IMR-90 (cell line): ENCODE measurements around the gene NREP. TPM values are rescaled to one million over a fixed set of nuclear protein-coding genes. Genes with fewer than 3 reads are reported as not detected.
A peak's percentile ranks its signal among the peaks of the same experiment; 100 is the strongest.

ENCODE experiments used
- ATAC-seq: fragments of 200-7000 bp; cut with Tn5 transposase; 2 replicates; pipeline ENCODE4 v1.9.1; 2020; ENCODE audit warnings: low read depth, mild to moderate bottlenecking, moderate library complexity
- BruUV-seq: library from RNA; stranded (reverse); fragments of 400-500 nt; replicated peaks from 2 replicates; lab custom pipeline; 2021; lab: Mats Ljungman, UMichigan
- CTCF ChIA-PET: fragments of 300-600 bp; formaldehyde crosslinking; extraction: SDS; loops from one replicate; lab custom pipeline; 2021; ENCODE audit warnings: antibody characterized with exemption; lab: Yijun Ruan, JAX
- POLR2A ChIA-PET: fragments of 300-600 bp; sonication (Branson Sonifier 250); formaldehyde crosslinking; loops from one replicate; lab custom pipeline; 2022; ENCODE audit warnings: antibody characterized with exemption; ENCODE audit not compliant: unreplicated experiment; lab: Charles Lee
- DNase-seq: peaks from one replicate; pipeline ENCODE4 v3.0.0; 2013
- H2AFZ ChIP-seq: replicated peaks from 2 replicates; pipeline ENCODE3; 2013; ENCODE audit warnings: low read length, mild to moderate bottlenecking; ENCODE audit not compliant: poor library complexity
- H2AK5ac ChIP-seq: 2 replicates; pipeline ENCODE4 v1.6.1; 2013; ENCODE audit warnings: low read depth, low read length, inconsistent platforms
- H2AK9ac ChIP-seq: replicated peaks from 2 replicates; pipeline ENCODE3; 2013; ENCODE audit warnings: mild to moderate bottlenecking, low read depth, low read length, moderate library complexity; ENCODE audit not compliant: poor library complexity
- H2BK120ac ChIP-seq: 2 replicates; pipeline ENCODE4 v1.6.1; 2013; ENCODE audit warnings: low read depth, low read length, inconsistent platforms
- H2BK15ac ChIP-seq: 3 replicates; pipeline ENCODE4 v1.6.1; 2013; ENCODE audit warnings: low read depth, low read length, inconsistent platforms
- H2BK20ac ChIP-seq: 2 replicates; pipeline ENCODE4 v1.6.1; 2013; ENCODE audit warnings: low read depth, mild to moderate bottlenecking, inconsistent platforms, low read length, moderate library complexity
- H2BK5ac ChIP-seq: 2 replicates; pipeline ENCODE4 v1.6.1; 2013; ENCODE audit warnings: mild to moderate bottlenecking, low read depth, low read length, inconsistent platforms; ENCODE audit not compliant: poor library complexity, severe bottlenecking
- H3K14ac ChIP-seq: replicated peaks from 2 replicates; pipeline ENCODE4 v1.6.1; 2013; ENCODE audit warnings: low read depth, low read length, inconsistent platforms
- H3K18ac ChIP-seq: 2 replicates; pipeline ENCODE4 v1.6.1; 2013; ENCODE audit warnings: low read depth, low read length, control low read depth
- H3K23ac ChIP-seq: 2 replicates; pipeline ENCODE4 v1.6.1; 2013; ENCODE audit warnings: low read depth, low read length, inconsistent platforms
- H3K27ac ChIP-seq: 2 replicates; pipeline ENCODE4 v1.5.1; 2013; ENCODE audit warnings: mild to moderate bottlenecking, control low read depth, low read length; ENCODE audit not compliant: insufficient read depth
- H3K27me3 ChIP-seq: 2 replicates; pipeline ENCODE4 v1.6.1; 2013; ENCODE audit warnings: low read length; ENCODE audit not compliant: control insufficient read depth, insufficient read depth
- H3K36me3 ChIP-seq: 2 replicates; pipeline ENCODE4 v1.6.1; 2013; ENCODE audit warnings: low read length, mixed read lengths; ENCODE audit not compliant: control insufficient read depth, insufficient read depth
- H3K4ac ChIP-seq: 2 replicates; pipeline ENCODE4 v1.6.1; 2013; ENCODE audit warnings: low read depth, low read length, inconsistent platforms
- H3K4me1 ChIP-seq: 2 replicates; pipeline ENCODE4 v1.6.1; 2013; ENCODE audit warnings: low read length, mixed read lengths; ENCODE audit not compliant: control insufficient read depth, insufficient read depth
- H3K4me2 ChIP-seq: 2 replicates; pipeline ENCODE4 v1.6.1; 2013; ENCODE audit warnings: low read depth, mild to moderate bottlenecking, control low read depth, low read length, moderate library complexity
- H3K4me3 ChIP-seq: 2 replicates; pipeline ENCODE4 v1.5.1; 2013; ENCODE audit warnings: low read depth, mild to moderate bottlenecking, control low read depth, low read length, moderate library complexity; ENCODE audit not compliant: insufficient read depth
- H3K56ac ChIP-seq: 2 replicates; pipeline ENCODE4 v1.6.1; 2013; ENCODE audit warnings: low read length, inconsistent platforms; ENCODE audit not compliant: insufficient read depth; ENCODE audit errors: extremely low read depth
- H3K79me1 ChIP-seq, 2 experiments: 2 replicates each; pipeline ENCODE4 v1.6.1; 2013; ENCODE audit warnings: low read length in 2 of 2, inconsistent platforms in 1 of 2, low read depth in 1 of 2
- H3K9ac ChIP-seq: 2 replicates; pipeline ENCODE4 v1.6.1; 2013; ENCODE audit warnings: low read depth, low read length, control low read depth
- H3K9me1 ChIP-seq: 2 replicates; pipeline ENCODE4 v1.6.1; 2013; ENCODE audit warnings: low read length, inconsistent platforms; ENCODE audit not compliant: insufficient read depth
- H3K9me3 ChIP-seq: 2 replicates; pipeline ENCODE4 v1.6.1; 2013; ENCODE audit warnings: low read length; ENCODE audit not compliant: control insufficient read depth, insufficient read depth
- H4K20me1 ChIP-seq: 2 replicates; pipeline ENCODE4 v1.6.1; 2013; ENCODE audit warnings: low read length, inconsistent platforms; ENCODE audit not compliant: insufficient read depth
- H4K5ac ChIP-seq: 2 replicates; pipeline ENCODE4 v1.6.1; 2013; ENCODE audit warnings: mild to moderate bottlenecking, low read depth, low read length, control low read depth
- H4K8ac ChIP-seq, 2 experiments: 2 replicates each; pipeline ENCODE4 v1.6.1; 2013; ENCODE audit warnings: low read depth in 2 of 2, low read length in 2 of 2, control low read depth in 1 of 2, inconsistent platforms in 1 of 2
- H4K91ac ChIP-seq: 2 replicates; pipeline ENCODE4 v1.6.1; 2013; ENCODE audit warnings: low read depth, low read length, inconsistent platforms; ENCODE audit not compliant: insufficient read depth
- CEBPB ChIP-seq: IDR thresholded peaks from 2 replicates; pipeline ENCODE4 v1.6.1; 2012; ENCODE audit warnings: low read depth, low read length, improper control_type of control experiment
- FOS ChIP-seq: fragments of 150-350 bp; IDR thresholded peaks from 2 replicates; pipeline ENCODE4 v1.6.1; 2016; ENCODE audit warnings: low read depth, low read length
- MXI1 ChIP-seq: IDR thresholded peaks from 2 replicates; pipeline ENCODE4 v1.6.1; 2012; ENCODE audit warnings: low read depth, mild to moderate bottlenecking, low read length, moderate library complexity, borderline replicate concordance
- POLR2A ChIP-seq: IDR thresholded peaks from 2 replicates; pipeline ENCODE4 v1.6.1; 2012; ENCODE audit warnings: mild to moderate bottlenecking, low read depth, low read length
- WGBS, 2 experiments: methylation state at CpG; one replicate each; pipeline versions ENCODE4 v1.1.5 to v1.1.7; 2013; ENCODE audit warnings: missing lambda C conversion rate in 2 of 2; ENCODE audit not compliant: insufficient read length in 1 of 2; ENCODE audit errors: extremely low coverage in 2 of 2; 5-methylcytosine and 5-hydroxymethylcytosine counted together
- dilution Hi-C: fragments of 300-500 bp; cut with HindIII; formaldehyde crosslinking; loops from one replicate; pipeline ENCODE4 v1.14.3; 2018; ENCODE audit warnings: low sequenced_read_pairs; ENCODE audit not compliant: unreplicated experiment
- in situ Hi-C: fragments of 300-500 bp; cut with MboI; formaldehyde crosslinking; loops from 3 replicates; pipeline ENCODE4 v1.14.3; 2019; ENCODE audit warnings: low sequenced_read_pairs, inconsistent platforms, mixed read lengths
- intact Hi-C: fragments of 100-400 bp; cut with micrococcal nuclease; formaldehyde crosslinking; loops from 2 replicates; pipeline ENCODE4 v1.10.0; 2022
- polyA plus RNA-seq, 3 experiments: library from polyadenylated mRNA; depleted of rRNA; stranded (reverse); fragments of >200 nt; gene quantifications; 2 replicates each; pipeline ENCODE4 v1.2.3, GENCODE V29; 2012; ENCODE audit warnings: low replicate concordance in 1 of 3
- total RNA-seq: library from RNA; depleted of rRNA; stranded (reverse); fragments of >200 nt; gene quantifications from 2 replicates; pipeline ENCODE4 v1.2.3, GENCODE V29; 2012

The NREP gene
- total and polyA plus RNA-seq, 2 of the 4 experiments (the other 2 are of a cell fraction) = 178 to 277 TPM

- peak overlapping the region; percentile 81 for H2BK5ac ChIP-seq
- dilution Hi-C loops (no loop called here), intact Hi-C loops (no loop called here), in situ Hi-C loops (loop anchor here (5.0 kb wide), 1 partner anchor 256 kb away; no protein-coding TSS in a partner anchor)
- H2BK15ac ChIP-seq = peak overlapping the region; percentile 56; the same call in 2 of the 3 replicates
- no peaks in the 10 kb centered on the region for H4K20me1 ChIP-seq
- H3K56ac ChIP-seq = no peak overlapping the region
- H3K9me1 ChIP-seq = peaks cover 19% of the 10 kb centered on the region
- H3K4me3 ChIP-seq = no peak overlapping the region
- peak overlapping the region; percentile 69 for H3K27ac ChIP-seq
- no TSS peak for BruUV-seq
- CTCF ChIA-PET = interaction anchor here (0.6 kb wide), 1 partner anchor 1039 kb away, joined by 3 read pairs; no protein-coding TSS in a partner anchor
- H4K91ac ChIP-seq = peak overlapping the region; percentile 19
- POLR2A ChIA-PET = no interaction called here
- no peak overlapping the region for H2AFZ ChIP-seq
- H3K4me1 ChIP-seq = peaks cover 34% of the 10 kb centered on the region
- no peak overlapping the region for H3K9ac ChIP-seq
- H2AK9ac ChIP-seq = no peak overlapping the region
- peaks cover 30 to 56% of the 10 kb centered on the region in 2 experiments for H3K79me1 ChIP-seq
- H4K8ac ChIP-seq = peak overlapping the region; percentile 23 to 74; a peak in 3 of 4 replicates
- H3K27me3 ChIP-seq = no peaks in the 10 kb centered on the region
- H2BK20ac ChIP-seq = peak overlapping the region; percentile 79; the same call in 1 of the 2 replicates
- peak overlapping the region; percentile 82 for H2AK5ac ChIP-seq
- H3K23ac ChIP-seq = peak overlapping the region; percentile 77
- peak overlapping the region; percentile 70 for H4K5ac ChIP-seq
- H3K4me2 ChIP-seq = peak overlapping the region; percentile 61
- peak overlapping the region; percentile 66 for H2BK120ac ChIP-seq
- DNase-seq (peak; percentile 65), ATAC-seq (no peak; the same call in 1 of the 2 replicates)
- H3K9me3 ChIP-seq = no peaks in the 10 kb centered on the region
- peak; percentile 46; the same call in 1 of the 2 replicates for TF ChIP-seq CEBPB
- TF ChIP-seq FOS = no peak
- 0 out of 2 replicates have a peak, but pooled peaks have one; percentile 2 for TF ChIP-seq POLR2A
- no peak for TF ChIP-seq MXI1
- WGBS, 2 experiments = 50% methylated on average over 1 of the region's 3 CpGs; no CpG with 5 or more reads in 1 of the 2 experiments
- peak overlapping the region; percentile 84 for H3K14ac ChIP-seq
- peaks cover 3% of the 10 kb centered on the region; the same call in 1 of the 2 replicates for H3K36me3 ChIP-seq
- peak overlapping the region; percentile 91 for H3K4ac ChIP-seq
- H3K18ac ChIP-seq = peak overlapping the region; percentile 84
Observed at GRCh38 chr5:111741278-111741677, 15.7 kb downstream of the NREP start.
